Gastrocnemius medialis (tissue), 4 donors: Measurements from ENCODE around the gene TDRD5.

Experiments
- CTCF ChIP-seq, 5 experiments: fragments of 450-650 bp in 3 of 5; fragments of 200-600 bp in 2 of 5; sonication (generic) in 2 of 5; IDR thresholded peaks in 4 of 5; conservative IDR thresholded peaks in 1 of 5; 1 replicate in 4 of 5; 2 replicates in 1 of 5; pipeline ENCODE4 v1.5.1; 2016 to 2019; ENCODE audit warnings: antibody characterized with exemption in 5 of 5, mild to moderate bottlenecking in 3 of 5, moderate library complexity in 3 of 5
- POLR2A ChIP-seq, 2 donors: fragments of 450-650 bp; IDR thresholded peaks; one replicate each; pipeline ENCODE4 v1.6.1; 2017; ENCODE audit warnings: antibody characterized with exemption in 2 of 2, mild to moderate bottlenecking in 2 of 2, moderate library complexity in 2 of 2

- no peak for TF ChIP-seq POLR2A (IDR thresholded peaks at IDR 0.05)
- no peak for TF ChIP-seq CTCF (IDR thresholded peaks at IDR 0.05 in 4 of 5, conservative IDR thresholded peaks at IDR 0.05 in 1 of 5)
These were observed 44.6 kb upstream of the TDRD5 start for GRCh38 chr1:179547021-179547535.
